Activated naive CD8-positive, alpha-beta T cell treated with anti-CD3 and anti-CD28 coated beads for 36 hours (primary cell): ENCODE data around the gene VAMP4. TPM values are rescaled to one million over a fixed set of nuclear protein-coding genes. Genes with fewer than 3 reads are reported as not detected.
A peak's percentile ranks its signal among the peaks of the same experiment; 100 is the strongest.

Experiments used
- DNase-seq: peaks from one replicate; pipeline ENCODE4 v3.0.0; 2021
- H3K27ac Mint-ChIP-seq: one replicate; pipeline ENCODE4 v1.8.0; 2022; ENCODE audit warnings: mild to moderate bottlenecking, moderate library complexity, mixed read lengths
- H3K27me3 Mint-ChIP-seq: one replicate; pipeline ENCODE4 v1.8.0; 2022; ENCODE audit warnings: mild to moderate bottlenecking, mixed read lengths
- H3K36me3 Mint-ChIP-seq: one replicate; pipeline ENCODE4 v1.8.0; 2021; ENCODE audit warnings: mild to moderate bottlenecking, mixed read lengths
- H3K4me1 Mint-ChIP-seq: one replicate; pipeline ENCODE4 v1.8.0; 2021; ENCODE audit warnings: mixed read lengths
- H3K4me3 Mint-ChIP-seq: one replicate; pipeline ENCODE4 v1.8.0; 2022; ENCODE audit warnings: mild to moderate bottlenecking, moderate library complexity, mixed read lengths
- H3K9me3 Mint-ChIP-seq: one replicate; pipeline ENCODE4 v1.8.0; 2022; ENCODE audit warnings: mixed read lengths
- total RNA-seq, 2 experiments: library from RNA; stranded (reverse); gene quantifications; one replicate each; pipeline ENCODE4 v1.2.3, GENCODE V29; 2021

Gene VAMP4
- total RNA-seq, 2 experiments from 2014 or later = 4.8 to 5.1 TPM

GRCh38 chr1:171762143-171762563, 20.3 kb upstream of the VAMP4 start:
- H3K27ac Mint-ChIP-seq = no peak overlapping the region

GRCh38 chr1:171758011-171758410, 16.1 kb upstream of the VAMP4 start:
- Mint-ChIP-seq H3K27me3 (peaks cover 3% of the 10 kb centered on the region), H3K4me1 (no peaks in the 10 kb centered on the region), H3K27ac (no peak overlapping the region), H3K36me3 (no peaks in the 10 kb centered on the region), H3K4me3 (no peak overlapping the region), H3K9me3 (no peaks in the 10 kb centered on the region)
- no peak for DNase-seq

More at GRCh38 chr1:171762143-171762563, 20.3 kb upstream of the VAMP4 start:
- no peaks in the 10 kb centered on the region for H3K36me3 Mint-ChIP-seq
- no peaks in the 10 kb centered on the region for H3K4me1 Mint-ChIP-seq
- H3K4me3 Mint-ChIP-seq = no peak overlapping the region
- peaks cover 12% of the 10 kb centered on the region for H3K27me3 Mint-ChIP-seq
- no peak for DNase-seq
- H3K9me3 Mint-ChIP-seq = no peaks in the 10 kb centered on the region

- H3K36me3 Mint-ChIP-seq = no peaks in the 10 kb centered on the region
- peaks cover 3% of the 10 kb centered on the region for H3K27me3 Mint-ChIP-seq
- H3K9me3 Mint-ChIP-seq = no peaks in the 10 kb centered on the region
- no peaks in the 10 kb centered on the region for H3K4me1 Mint-ChIP-seq
- DNase-seq = no peak
- H3K27ac Mint-ChIP-seq = no peak overlapping the region
- H3K4me3 Mint-ChIP-seq = no peak overlapping the region
Measured at GRCh38 chr1:171756856-171757255, 15.0 kb upstream of the VAMP4 start.

GRCh38 chr1:171754971-171755370, 13.1 kb upstream of the VAMP4 start:
- no peak overlapping the region for H3K27ac Mint-ChIP-seq
- DNase-seq = no peak
- H3K4me1 Mint-ChIP-seq = peaks cover 6% of the 10 kb centered on the region
- no peak overlapping the region for H3K4me3 Mint-ChIP-seq
- no peaks in the 10 kb centered on the region for H3K9me3 Mint-ChIP-seq
- H3K27me3 Mint-ChIP-seq = no peaks in the 10 kb centered on the region
- H3K36me3 Mint-ChIP-seq = no peaks in the 10 kb centered on the region

- DNase-seq = no peak
- Mint-ChIP-seq H3K36me3 (no peaks in the 10 kb centered on the region), H3K9me3 (no peaks in the 10 kb centered on the region), H3K27me3 (no peaks in the 10 kb centered on the region), H3K27ac (no peak overlapping the region), H3K4me3 (no peak overlapping the region), H3K4me1 (peaks cover 6% of the 10 kb centered on the region)
Measured at GRCh38 chr1:171754353-171754705, 12.5 kb upstream of the VAMP4 start.

GRCh38 chr1:171753685-171754352, 12.0 kb upstream of the VAMP4 start:
- no peak overlapping the region for H3K4me3 Mint-ChIP-seq
- H3K36me3 Mint-ChIP-seq = no peaks in the 10 kb centered on the region
- H3K27ac Mint-ChIP-seq = no peak overlapping the region
- H3K4me1 Mint-ChIP-seq = peaks cover 6% of the 10 kb centered on the region
- no peaks in the 10 kb centered on the region for H3K9me3 Mint-ChIP-seq
- no peaks in the 10 kb centered on the region for H3K27me3 Mint-ChIP-seq
- no peak for DNase-seq

- Mint-ChIP-seq H3K27me3 (no peaks in the 10 kb centered on the region), H3K4me3 (no peak overlapping the region), H3K36me3 (no peaks in the 10 kb centered on the region), H3K9me3 (no peaks in the 10 kb centered on the region), H3K4me1 (peaks cover 6% of the 10 kb centered on the region), H3K27ac (no peak overlapping the region)
- no peak for DNase-seq
Measured at GRCh38 chr1:171753182-171753581, 11.3 kb upstream of the VAMP4 start.

GRCh38 chr1:171751221-171751620, 9.4 kb upstream of the VAMP4 start:
- Mint-ChIP-seq H3K36me3 (no peaks in the 10 kb centered on the region), H3K4me3 (no peak overlapping the region), H3K27me3 (no peaks in the 10 kb centered on the region), H3K27ac (no peak overlapping the region), H3K4me1 (peaks cover 6% of the 10 kb centered on the region), H3K9me3 (no peaks in the 10 kb centered on the region)
- no peak for DNase-seq

GRCh38 chr1:171748651-171749050, 6.8 kb upstream of the VAMP4 start:
- H3K36me3 Mint-ChIP-seq = no peaks in the 10 kb centered on the region
- H3K4me1 Mint-ChIP-seq = peaks cover 10% of the 10 kb centered on the region
- no peak overlapping the region for H3K4me3 Mint-ChIP-seq
- H3K9me3 Mint-ChIP-seq = no peaks in the 10 kb centered on the region
- H3K27ac Mint-ChIP-seq = no peak overlapping the region
- no peak for DNase-seq
- no peaks in the 10 kb centered on the region for H3K27me3 Mint-ChIP-seq

- H3K27me3 Mint-ChIP-seq = no peaks in the 10 kb centered on the region
- H3K36me3 Mint-ChIP-seq = no peaks in the 10 kb centered on the region
- no peak overlapping the region for H3K27ac Mint-ChIP-seq
Measured at GRCh38 chr1:171744986-171745385, 3.1 kb upstream of the VAMP4 start.

GRCh38 chr1:171743081-171743870, 1.4 kb upstream of the VAMP4 start:
- DNase-seq = no peak
- Mint-ChIP-seq H3K27ac (peak overlapping the region; percentile 98), H3K36me3 (peaks cover 2% of the 10 kb centered on the region), H3K4me1 (peaks cover 43% of the 10 kb centered on the region), H3K27me3 (no peaks in the 10 kb centered on the region), H3K9me3 (no peaks in the 10 kb centered on the region), H3K4me3 (peak overlapping the region; percentile 97)

More at GRCh38 chr1:171744986-171745385, 3.1 kb upstream of the VAMP4 start:
- DNase-seq = no peak
- peaks cover 26% of the 10 kb centered on the region for H3K4me1 Mint-ChIP-seq
- H3K4me3 Mint-ChIP-seq = no peak overlapping the region
- no peaks in the 10 kb centered on the region for H3K9me3 Mint-ChIP-seq

- H3K4me1 Mint-ChIP-seq = peaks cover 44% of the 10 kb centered on the region
- no peaks in the 10 kb centered on the region for H3K27me3 Mint-ChIP-seq
- H3K27ac Mint-ChIP-seq = peak overlapping the region; percentile 98
- DNase-seq = no peak
- H3K4me3 Mint-ChIP-seq = peak overlapping the region; percentile 97
- H3K9me3 Mint-ChIP-seq = no peaks in the 10 kb centered on the region
- H3K36me3 Mint-ChIP-seq = peaks cover 3% of the 10 kb centered on the region
Measured at GRCh38 chr1:171742577-171742922, 685 bp upstream of the VAMP4 start.

GRCh38 chr1:171740987-171741871, 636 bp downstream of the VAMP4 start:
- H3K4me3 Mint-ChIP-seq = peak overlapping the region; percentile 97
- H3K27ac Mint-ChIP-seq = peak overlapping the region; percentile 98
- peak; percentile 44 for DNase-seq
- H3K4me1 Mint-ChIP-seq = peaks cover 46% of the 10 kb centered on the region
- H3K9me3 Mint-ChIP-seq = no peaks in the 10 kb centered on the region
- peaks cover 12% of the 10 kb centered on the region for H3K36me3 Mint-ChIP-seq
- no peaks in the 10 kb centered on the region for H3K27me3 Mint-ChIP-seq

GRCh38 chr1:171740356-171740863, 1.5 kb downstream of the VAMP4 start:
- H3K4me1 Mint-ChIP-seq = peaks cover 47% of the 10 kb centered on the region
- peak overlapping the region; percentile 79 for H3K27ac Mint-ChIP-seq
- H3K4me3 Mint-ChIP-seq = peak overlapping the region; percentile 97
- no peaks in the 10 kb centered on the region for H3K27me3 Mint-ChIP-seq
- DNase-seq = no peak
- peaks cover 17% of the 10 kb centered on the region for H3K36me3 Mint-ChIP-seq
- H3K9me3 Mint-ChIP-seq = no peaks in the 10 kb centered on the region

- no peak for DNase-seq
- Mint-ChIP-seq H3K36me3 (peaks cover 19% of the 10 kb centered on the region), H3K27ac (peak overlapping the region; percentile 79), H3K27me3 (no peaks in the 10 kb centered on the region), H3K4me1 (peaks cover 49% of the 10 kb centered on the region), H3K9me3 (no peaks in the 10 kb centered on the region), H3K4me3 (peak overlapping the region; percentile 42)
Measured at GRCh38 chr1:171739656-171740055, 2.2 kb downstream of the VAMP4 start.
